Endothelial cell of umbilical vein (primary cell): Measurements from ENCODE around the gene THSD4. TPM values are rescaled to one million over a fixed set of nuclear protein-coding genes. Genes with fewer than 3 reads are reported as not detected.

Experiments
- BruUV-seq: library from RNA; stranded (reverse); fragments of 400-500 nt; replicated peaks from 2 replicates; lab custom pipeline; 2021; lab: Mats Ljungman, UMichigan
- CTCF ChIA-PET: fragments of 300-600, 350-600 bp; sonication (Branson Sonifier 250); formaldehyde crosslinking; loops from one replicate; lab custom pipeline; 2021; ENCODE audit warnings: antibody characterized with exemption, inconsistent platforms; lab: Charles Lee
- POLR2A ChIA-PET: fragments of 300-600, 350-600 bp; sonication (Branson Sonifier 250); formaldehyde crosslinking; loops from one replicate; lab custom pipeline; 2021; ENCODE audit warnings: antibody characterized with exemption, inconsistent platforms; lab: Charles Lee
- DNase-seq: peaks from one replicate; pipeline ENCODE4 v3.0.0-alpha.2; 2011; ENCODE audit warnings: low read depth, low spot score
- FAIRE-seq: peaks from 2 replicates; lab custom pipeline; 2011; peaks lifted over from hg19 to GRCh38; lab: Jason Lieb, UNC
- H2AFZ ChIP-seq: 2 replicates; pipeline ENCODE4 v1.6.0; 2012; ENCODE audit warnings: low read depth, low read length, control low read depth, inconsistent platforms
- H3K27ac ChIP-seq: 2 replicates; pipeline ENCODE4 v1.5.1; 2011; ENCODE audit warnings: low read depth, mild to moderate bottlenecking, control low read depth, low read length, moderate library complexity; ENCODE audit not compliant: insufficient read depth
- H3K27me3 ChIP-seq, 2 experiments: 2 replicates each; pipeline versions ENCODE4 v1.6.0 to v1.6.1; 2011; ENCODE audit warnings: low read length in 2 of 2, mixed read lengths in 1 of 2; ENCODE audit not compliant: control insufficient read depth in 2 of 2, insufficient read depth in 2 of 2
- H3K36me3 ChIP-seq, 2 experiments: 2 replicates in 1 of 2; 3 replicates in 1 of 2; pipeline ENCODE4 v1.5.1; 2011; ENCODE audit warnings: low read length in 2 of 2, mild to moderate bottlenecking in 1 of 2, moderate library complexity in 1 of 2; ENCODE audit not compliant: control insufficient read depth in 2 of 2, insufficient read depth in 2 of 2; ENCODE audit errors: extremely low read depth in 1 of 2
- H3K4me1 ChIP-seq: 3 replicates; pipeline ENCODE4 v1.5.1; 2011; ENCODE audit warnings: mild to moderate bottlenecking, low read length; ENCODE audit not compliant: control insufficient read depth, insufficient read depth; ENCODE audit errors: extremely low read depth
- H3K4me2 ChIP-seq: 2 replicates; pipeline ENCODE4 v1.6.1; 2011; ENCODE audit warnings: low read length, control low read depth, mixed read lengths; ENCODE audit not compliant: insufficient read depth
- H3K4me3 ChIP-seq, 3 experiments: fragments of 200-600 bp in 1 of 3; sonication (generic), shearing (Covaris generic) in 1 of 3; replicated peaks in 1 of 3; 2 replicates each; pipeline ENCODE4 v1.5.1; 2011 to 2016; ENCODE audit warnings: control low read depth in 3 of 3, low read length in 3 of 3, mild to moderate bottlenecking in 2 of 3, inconsistent platforms in 1 of 3, low read depth in 1 of 3, moderate library complexity in 1 of 3; ENCODE audit not compliant: insufficient read depth in 1 of 3
- H3K79me2 ChIP-seq: 2 replicates; pipeline ENCODE4 v1.6.0; 2012; ENCODE audit warnings: low read length, inconsistent platforms; ENCODE audit not compliant: control insufficient read depth, insufficient read depth
- H3K9ac ChIP-seq: replicated peaks from 2 replicates; pipeline ENCODE3; 2011; ENCODE audit warnings: low read length, control low read depth; ENCODE audit not compliant: insufficient read depth; ENCODE audit errors: extremely low read depth
- H3K9me1 ChIP-seq: replicated peaks from 3 replicates; pipeline ENCODE4 v1.6.0; 2011; ENCODE audit warnings: mild to moderate bottlenecking, low read length; ENCODE audit not compliant: control insufficient read depth, insufficient read depth; ENCODE audit errors: extremely low read depth
- H3K9me3 ChIP-seq: replicated peaks from 2 replicates; pipeline ENCODE4 v1.5.1; 2012; ENCODE audit warnings: low read length, inconsistent platforms; ENCODE audit not compliant: control insufficient read depth, insufficient read depth
- H4K20me1 ChIP-seq: replicated peaks from 2 replicates; pipeline ENCODE3; 2011; ENCODE audit warnings: mild to moderate bottlenecking, low read length; ENCODE audit not compliant: control insufficient read depth, insufficient read depth; ENCODE audit errors: extremely low read depth
- CTCF ChIP-seq, 2 donors: IDR thresholded peaks; 1 replicate in 1 of 2; 2 replicates in 1 of 2; pipeline ENCODE4 v1.5.1; 2011; ENCODE audit warnings: low read length in 2 of 2, mild to moderate bottlenecking in 2 of 2, moderate library complexity in 2 of 2, control low read depth in 1 of 2, inconsistent platforms in 1 of 2, low read depth in 1 of 2; ENCODE audit not compliant: insufficient read depth in 1 of 2; ENCODE audit errors: extremely low read depth in 1 of 2
- EZH2 ChIP-seq: IDR thresholded peaks from 2 replicates; pipeline ENCODE4 v1.6.1; 2012; ENCODE audit warnings: borderline replicate concordance, low read depth, mild to moderate bottlenecking, moderate library complexity, low read length, inconsistent platforms; ENCODE audit not compliant: severe bottlenecking
- FOS ChIP-seq: IDR thresholded peaks from 2 replicates; pipeline ENCODE4 v1.6.1; 2011; ENCODE audit warnings: mild to moderate bottlenecking, low read length, moderate library complexity, borderline replicate concordance; ENCODE audit not compliant: insufficient read depth
- GATA2 ChIP-seq: IDR thresholded peaks from 2 replicates; pipeline ENCODE4 v1.7.0; 2011; ENCODE audit warnings: low read depth, mild to moderate bottlenecking, moderate library complexity, mixed read lengths, low read length; ENCODE audit not compliant: insufficient read length, insufficient read depth
- JUN ChIP-seq: IDR thresholded peaks from 2 replicates; pipeline ENCODE4 v1.6.1; 2011; ENCODE audit warnings: borderline replicate concordance, low read depth; ENCODE audit not compliant: insufficient read length, insufficient read depth
- MAX ChIP-seq: IDR thresholded peaks from 2 replicates; pipeline ENCODE4 v1.6.1; 2011; ENCODE audit not compliant: insufficient read depth, insufficient read length
- MYC ChIP-seq: IDR thresholded peaks from one replicate; pipeline ENCODE4 v1.6.1; 2011; ENCODE audit warnings: mild to moderate bottlenecking, low read depth, low read length
- POLR2A ChIP-seq: IDR thresholded peaks from 2 replicates; pipeline ENCODE4 v1.6.1; 2012; ENCODE audit warnings: low read depth, mild to moderate bottlenecking, control low read depth, low read length
- POLR2AphosphoS5 ChIP-seq: IDR thresholded peaks from 2 replicates; pipeline ENCODE4 v1.6.1; 2012; ENCODE audit warnings: low read depth, mild to moderate bottlenecking, control low read depth, low read length, moderate library complexity; ENCODE audit not compliant: insufficient read depth
- dilution Hi-C: fragments of 300-500 bp; cut with MboI; formaldehyde crosslinking; loops from one replicate; pipeline ENCODE4 v1.15.0; 2019; ENCODE audit warnings: low sequenced_read_pairs; ENCODE audit not compliant: extremely low pct_ligation_motif_present
- intact Hi-C: fragments of 100-400 bp; cut with micrococcal nuclease; formaldehyde crosslinking; loops from one replicate; pipeline ENCODE4 v1.10.0; 2022
- polyA plus RNA-seq, 4 experiments: library from polyadenylated mRNA; depleted of rRNA in 3 of 4; stranded (reverse) in 3 of 4; unstranded in 1 of 4; fragments of >200 nt; gene quantifications; 2 replicates each; pipeline versions ENCODE4 v1.2.1 to v1.2.3, GENCODE V29; 2011 to 2012; ENCODE audit warnings: missing spikeins in 1 of 4
- total RNA-seq: library from RNA; stranded (reverse); gene quantifications from 2 replicates; pipeline ENCODE4 v1.2.3, GENCODE V29; 2021

The THSD4 gene
- total and polyA plus RNA-seq, 2 donors (not counting 3 experiments of a cell fraction or from before 2014, with no cell fraction given) = 9.9 to 25.4 TPM

DNA sequence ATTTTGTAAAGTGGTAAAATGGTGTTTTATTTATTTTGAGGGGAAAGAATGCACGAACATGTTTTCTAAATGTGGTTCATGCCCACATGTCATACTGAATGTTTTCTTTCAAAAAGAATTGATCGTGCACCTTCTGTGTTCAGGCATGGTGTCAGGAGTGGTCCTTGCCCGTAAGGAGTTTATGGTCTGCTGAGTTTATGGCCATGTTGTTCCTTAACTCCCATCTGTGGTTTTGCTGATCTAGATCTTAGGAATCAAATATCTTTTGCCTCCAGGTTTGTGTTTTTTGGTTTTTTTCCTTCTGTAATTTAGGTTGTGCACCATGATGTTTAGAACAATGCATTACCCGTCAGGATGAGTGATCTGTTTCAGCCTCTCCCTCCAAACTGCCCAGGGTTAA, 390.7 kb downstream of the THSD4 start:
- no TSS peak for BruUV-seq
- H4K20me1 ChIP-seq = no peaks in the 10 kb centered on the region

GRCh38 chr15:71506946-71507345, 391.7 kb downstream of the THSD4 start:
- H3K9me3 ChIP-seq = no peaks in the 10 kb centered on the region
- H2AFZ ChIP-seq = no peak overlapping the region
- FAIRE-seq = no peak
- H4K20me1 ChIP-seq = no peaks in the 10 kb centered on the region
- H3K9ac ChIP-seq = no peak overlapping the region
- no peaks in the 10 kb centered on the region for H3K4me1 ChIP-seq
- H3K9me1 ChIP-seq = no peaks in the 10 kb centered on the region
- no peak overlapping the region for H3K27ac ChIP-seq
- H3K4me2 ChIP-seq = no peak overlapping the region
- no TSS peak for BruUV-seq
- H3K4me3 ChIP-seq = no peak overlapping the region
- dilution Hi-C loops (no loop called here), intact Hi-C loops (no loop called here)
- DNase-seq = no peak
- no peaks in the 10 kb centered on the region for H3K27me3 ChIP-seq
- H3K36me3 ChIP-seq = no peaks in the 10 kb centered on the region
- CTCF ChIA-PET = interaction anchor here (1.4 kb wide), 1 partner anchor 13 kb away, joined by 3 read pairs; no protein-coding TSS in a partner anchor
- TF ChIP-seq GATA2 = no peak
- no peak for TF ChIP-seq MAX
- TF ChIP-seq MYC = no peak
- no peak for TF ChIP-seq EZH2
- TF ChIP-seq POLR2A = no peak
- TF ChIP-seq JUN = no peak
- no peak for TF ChIP-seq CTCF (IDR thresholded peaks at IDR 0.05; ENCODE audit: extremely low read depth in 1 of 2, insufficient read depth in 1 of 2, low read depth in 1 of 2, low read length in 2 of 2)
- POLR2A ChIA-PET = no interaction called here
- H3K79me2 ChIP-seq = no peaks in the 10 kb centered on the region

More for the DNA sequence above, 390.7 kb downstream of the THSD4 start:
- no peaks in the 10 kb centered on the region for H3K36me3 ChIP-seq
- FAIRE-seq = no peak
- H3K4me1 ChIP-seq = peaks cover 3% of the 10 kb centered on the region
- CTCF ChIA-PET = no interaction called here
- H3K9ac ChIP-seq = no peak overlapping the region
- no peaks in the 10 kb centered on the region for H3K79me2 ChIP-seq
- H3K9me3 ChIP-seq = no peaks in the 10 kb centered on the region
- no peaks in the 10 kb centered on the region for H3K9me1 ChIP-seq
- H3K27ac ChIP-seq = no peak overlapping the region
- DNase-seq = no peak
- POLR2A ChIA-PET = no interaction called here
- H3K4me2 ChIP-seq = no peak overlapping the region
- no peaks in the 10 kb centered on the region for H3K27me3 ChIP-seq
- TF ChIP-seq FOS (no peak), MYC (no peak), MAX (no peak), POLR2A (no peak), EZH2 (no peak), GATA2 (no peak), POLR2AphosphoS5 (no peak)
- no peak overlapping the region for H2AFZ ChIP-seq
- intact Hi-C loops = no loop called here
- dilution Hi-C loops = no loop called here
- no peak overlapping the region for H3K4me3 ChIP-seq
